ENCODE data around the gene HBEGF.

HBEGF gene, protein sequence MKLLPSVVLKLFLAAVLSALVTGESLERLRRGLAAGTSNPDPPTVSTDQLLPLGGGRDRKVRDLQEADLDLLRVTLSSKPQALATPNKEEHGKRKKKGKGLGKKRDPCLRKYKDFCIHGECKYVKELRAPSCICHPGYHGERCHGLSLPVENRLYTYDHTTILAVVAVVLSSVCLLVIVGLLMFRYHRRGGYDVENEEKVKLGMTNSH

DNA sequence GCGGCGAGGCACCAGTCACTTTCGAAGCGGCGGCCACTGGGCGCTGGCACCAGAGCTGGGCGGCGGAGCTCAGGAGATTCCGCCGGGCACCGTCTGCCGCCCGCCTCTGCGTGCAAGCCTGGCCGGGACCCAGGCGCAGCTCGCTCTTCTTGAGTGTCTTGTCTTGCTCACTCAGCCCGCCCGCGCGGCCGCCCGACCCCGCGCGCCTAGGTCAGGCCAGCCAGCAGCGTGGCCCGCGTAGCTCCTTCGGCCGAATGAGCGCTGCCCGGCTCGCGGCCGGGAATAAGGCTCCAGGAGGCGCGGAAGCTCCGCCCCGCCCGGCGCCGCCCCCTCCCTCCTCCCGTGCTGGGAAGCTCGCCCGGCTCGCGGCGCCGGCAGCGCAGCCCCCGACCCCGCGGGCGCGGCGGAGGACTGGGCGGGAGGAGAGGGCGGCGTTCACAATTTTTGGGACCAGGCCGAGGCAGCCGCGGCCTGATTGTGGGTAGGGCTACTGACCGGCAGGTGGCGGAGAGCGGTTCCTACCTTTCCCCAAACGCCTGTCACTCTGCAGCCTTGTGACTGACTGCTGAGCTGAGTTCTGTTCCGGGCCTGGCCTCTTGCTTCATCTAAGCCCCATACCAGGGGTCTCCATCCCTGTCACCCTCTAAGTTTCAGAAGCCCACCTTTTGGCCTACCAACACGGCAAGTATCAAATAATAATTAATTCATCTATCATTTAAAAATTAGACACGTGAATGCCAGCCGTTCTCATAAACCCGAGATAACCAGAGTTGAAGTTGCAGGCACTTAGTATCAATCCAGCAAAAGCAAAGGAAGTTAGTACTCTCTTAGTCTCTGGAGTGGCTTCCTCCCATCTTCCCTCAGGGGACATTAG lies at the start of gene HBEGF:
TSS of gene HBEGF (minus strand) at position 256 of the 874 bp plus-strand sequence. CDS start 275 bp downstream, outside the sequence.
- DNase-seq: peak; percentile 80

DNA sequence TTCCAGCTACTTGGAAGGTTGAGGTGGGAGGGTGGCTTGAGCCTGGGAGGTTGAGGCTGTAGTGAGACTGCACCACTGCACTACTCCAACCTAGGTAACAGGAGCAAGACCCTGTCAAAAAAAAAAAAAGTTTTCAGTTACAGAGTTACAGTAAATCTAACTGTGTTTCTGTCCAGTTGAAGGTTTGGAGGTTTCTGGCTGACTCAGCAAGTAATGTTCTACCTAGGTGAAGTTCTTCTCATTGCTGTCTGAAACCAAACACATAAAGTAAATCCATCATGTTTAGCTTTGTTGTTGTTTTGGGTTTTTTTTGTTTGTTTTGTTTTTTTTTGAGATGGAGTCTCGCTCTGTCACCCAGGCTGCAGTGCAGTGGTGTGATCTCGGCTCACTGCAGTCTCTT lies 47.3 kb upstream of the HBEGF start:
- no peak for DNase-seq

DNA sequence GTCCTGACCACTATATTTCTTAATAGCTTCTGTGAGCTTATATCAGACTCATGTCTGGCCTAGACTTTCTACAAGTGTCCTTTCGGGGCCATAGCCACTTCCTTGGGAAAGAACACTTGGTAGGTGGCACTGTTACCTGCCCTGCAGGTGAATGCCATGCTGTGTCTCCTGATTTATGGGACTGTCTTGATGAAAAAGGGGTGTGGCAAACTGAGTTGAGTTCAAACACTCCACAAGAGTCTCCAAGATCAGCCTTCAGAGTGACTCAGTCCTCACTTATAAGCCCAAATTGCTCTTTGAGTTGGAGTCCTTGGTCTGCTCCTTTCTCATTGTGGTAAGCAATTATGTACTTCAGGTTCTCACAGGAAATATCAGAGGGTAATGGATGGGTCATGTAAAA lies 45.3 kb upstream of the HBEGF start:
- DNase-seq: no peak

DNA sequence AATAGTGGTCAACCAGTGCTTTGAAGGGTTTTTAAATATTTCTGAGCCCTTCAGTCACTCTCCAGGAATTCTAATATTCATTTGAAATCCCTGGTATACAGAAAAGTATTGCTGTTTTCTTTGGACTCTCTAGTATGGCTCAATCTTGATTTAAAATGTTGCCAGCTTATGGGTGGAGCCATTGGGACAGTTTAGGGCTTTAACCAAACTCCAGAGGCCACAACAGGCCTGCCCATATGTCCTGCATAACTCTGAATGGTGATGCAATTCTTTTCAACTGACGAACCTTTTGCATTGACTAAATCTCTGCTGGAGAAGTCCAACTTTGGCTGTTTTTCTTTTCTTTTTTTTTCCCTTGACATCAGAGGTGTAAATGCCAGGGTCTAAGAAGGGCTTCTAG lies 44.9 kb upstream of the HBEGF start:
- no peak for DNase-seq

DNA sequence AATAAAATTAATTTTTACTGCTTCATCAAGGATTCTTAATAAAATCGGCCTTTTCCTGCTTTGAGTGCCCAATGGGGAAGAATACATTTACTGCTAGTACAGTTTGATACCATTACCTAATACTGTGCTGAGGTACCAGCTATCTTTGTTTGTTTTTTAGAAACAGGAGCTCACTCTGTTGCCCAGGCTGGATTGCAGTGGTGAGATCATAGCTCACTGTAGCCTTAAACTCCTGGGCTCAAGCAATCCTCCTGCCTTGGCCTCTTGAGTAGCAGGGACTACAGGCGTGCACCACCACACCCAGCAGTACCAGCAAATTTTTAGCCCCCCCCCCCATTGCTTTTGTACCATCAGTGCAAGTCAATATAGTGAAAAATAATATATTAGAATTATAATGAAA lies 41.6 kb upstream of the HBEGF start:
- no peak for DNase-seq

DNA sequence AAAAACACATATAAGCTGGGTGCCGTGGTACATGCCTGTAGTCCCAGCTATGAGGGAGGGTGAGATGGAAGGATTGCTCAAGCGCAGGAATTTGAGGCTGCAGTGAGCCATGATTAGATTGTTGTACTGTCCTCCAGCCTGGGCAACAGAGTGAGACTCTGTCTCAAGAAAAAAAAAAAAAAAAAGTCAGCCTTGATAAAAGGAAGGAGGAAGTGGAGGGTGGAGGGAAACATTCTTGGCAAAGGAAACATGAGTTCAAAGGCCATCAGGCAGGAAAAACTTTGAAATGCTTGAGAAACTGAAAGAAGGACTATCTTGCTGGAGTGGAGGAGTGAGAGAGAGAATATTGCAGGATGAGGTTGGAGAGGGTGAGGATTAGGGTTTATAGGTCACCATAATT lies 36.9 kb upstream of the HBEGF start:
- DNase-seq: no peak

DNA sequence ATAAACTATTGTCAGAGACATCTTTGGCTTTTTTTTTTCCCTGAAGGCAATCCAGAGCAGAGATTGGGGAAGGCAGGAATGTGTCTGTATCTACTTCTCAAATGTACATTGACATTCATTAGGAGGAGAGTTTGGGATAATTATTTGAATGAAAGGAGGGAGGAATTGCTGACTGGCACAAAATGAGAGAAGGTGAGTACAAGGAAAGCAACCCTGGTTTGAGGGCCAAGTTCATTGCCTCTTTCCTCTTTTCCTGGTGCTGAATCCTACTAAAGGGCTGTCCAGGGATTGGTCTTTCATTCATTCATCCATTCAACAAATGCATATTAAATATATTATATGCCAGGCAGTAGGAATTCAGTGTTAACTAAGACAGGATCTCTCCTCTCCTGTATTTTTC lies 36.5 kb upstream of the HBEGF start:
- no peak for DNase-seq

DNA sequence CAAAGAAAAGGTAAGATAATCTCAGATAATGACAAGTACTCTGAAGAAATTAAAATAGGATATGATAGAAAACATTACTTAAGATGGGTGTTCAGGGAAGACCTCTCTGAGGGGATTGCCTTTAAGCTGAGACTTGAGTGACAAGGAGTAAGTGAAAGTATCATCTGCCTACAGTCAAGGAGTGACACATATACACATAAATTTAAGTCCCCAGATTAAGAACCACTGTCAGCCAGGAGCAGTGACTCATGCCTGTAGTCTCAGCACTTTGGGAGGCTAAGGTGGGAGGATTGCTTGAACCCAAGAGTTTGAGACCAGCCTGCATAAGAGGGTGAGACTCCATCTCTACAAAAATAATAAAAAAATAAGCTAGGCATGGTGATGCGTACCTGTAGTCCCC lies 35.6 kb upstream of the HBEGF start:
- no peak for DNase-seq

DNA sequence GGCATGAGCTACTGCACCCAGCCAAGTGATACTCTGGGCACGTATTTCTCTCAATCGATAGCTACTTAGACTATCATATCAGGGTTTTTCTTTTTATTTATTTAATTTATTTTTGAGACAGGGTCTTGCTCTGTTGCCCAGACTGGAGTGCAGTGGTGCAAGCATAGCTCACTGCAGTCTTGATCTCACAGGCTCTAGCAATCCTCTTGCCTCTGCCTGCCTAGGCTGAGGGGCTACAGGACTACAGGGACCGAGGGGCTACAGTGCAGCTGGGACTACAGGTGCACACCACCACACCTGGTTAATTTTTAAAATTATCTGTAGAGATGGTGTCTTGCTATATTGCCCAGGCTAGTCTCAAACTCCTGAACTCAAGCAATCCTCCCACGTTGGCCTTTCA lies 34.9 kb upstream of the HBEGF start:
- no peak for DNase-seq

DNA sequence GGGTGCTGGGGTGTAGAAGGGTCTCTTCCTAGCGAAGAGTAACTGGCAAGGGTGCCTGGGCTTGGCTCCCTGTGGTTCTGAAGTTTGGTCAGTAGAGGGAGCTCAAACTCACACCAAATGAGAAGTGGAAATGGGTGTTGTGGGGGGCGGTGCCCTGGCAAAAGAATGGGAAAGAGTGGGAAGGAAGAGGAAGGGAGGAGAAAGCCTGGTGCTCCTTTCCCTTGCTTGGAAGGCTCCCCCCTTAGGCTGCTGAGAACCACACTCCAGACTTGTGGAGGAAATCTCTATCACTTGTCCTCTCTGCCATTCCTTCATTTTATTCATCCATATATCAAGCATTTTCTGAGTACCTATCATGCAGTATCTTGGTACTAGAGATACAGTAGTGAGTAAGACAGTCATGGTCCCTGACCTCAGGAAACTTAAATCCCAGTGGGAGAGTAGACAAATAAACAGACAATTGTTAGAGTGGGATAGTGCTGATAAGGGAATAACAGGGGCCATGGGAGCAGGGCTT lies 26.6 kb upstream of the HBEGF start:
- peak; percentile 28 to 76 for DNase-seq

DNA sequence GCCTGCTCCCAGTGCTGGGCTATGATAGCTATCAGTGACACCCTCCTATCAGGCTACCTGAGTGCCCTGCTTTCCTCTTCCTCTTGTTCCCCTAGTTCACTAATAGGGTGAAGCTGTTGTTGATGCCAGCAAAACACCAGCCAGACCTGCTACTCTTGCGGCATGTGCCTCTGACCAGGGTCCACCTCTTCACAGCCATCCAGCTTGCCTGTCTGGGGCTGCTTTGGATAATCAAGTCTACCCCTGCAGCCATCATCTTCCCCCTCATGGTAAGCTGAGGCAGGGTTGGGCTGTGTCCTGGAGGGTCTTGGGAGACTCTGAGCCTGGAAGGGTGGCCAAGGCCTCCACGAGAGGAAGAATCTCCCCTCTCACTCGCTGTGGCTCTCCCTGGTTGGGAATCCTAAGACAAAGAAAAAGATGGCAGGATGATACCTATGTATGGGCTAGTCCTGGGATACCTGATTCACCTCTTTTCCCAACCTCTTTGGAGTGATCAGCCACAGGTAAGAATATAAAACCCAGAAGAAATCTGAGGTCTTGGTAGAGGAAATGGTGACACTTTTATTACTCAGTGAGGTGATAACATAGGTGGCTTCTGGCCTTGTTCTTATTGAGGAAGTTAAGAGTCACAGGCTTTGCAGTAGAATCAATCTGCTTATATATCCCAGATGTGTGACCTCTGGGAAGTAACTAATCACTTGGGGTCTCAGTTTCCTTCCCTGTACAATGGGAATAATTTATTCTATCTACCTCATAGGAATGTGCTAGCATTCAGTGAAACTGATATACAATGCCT lies 25.2 kb upstream of the HBEGF start:
- no peak for DNase-seq

DNA sequence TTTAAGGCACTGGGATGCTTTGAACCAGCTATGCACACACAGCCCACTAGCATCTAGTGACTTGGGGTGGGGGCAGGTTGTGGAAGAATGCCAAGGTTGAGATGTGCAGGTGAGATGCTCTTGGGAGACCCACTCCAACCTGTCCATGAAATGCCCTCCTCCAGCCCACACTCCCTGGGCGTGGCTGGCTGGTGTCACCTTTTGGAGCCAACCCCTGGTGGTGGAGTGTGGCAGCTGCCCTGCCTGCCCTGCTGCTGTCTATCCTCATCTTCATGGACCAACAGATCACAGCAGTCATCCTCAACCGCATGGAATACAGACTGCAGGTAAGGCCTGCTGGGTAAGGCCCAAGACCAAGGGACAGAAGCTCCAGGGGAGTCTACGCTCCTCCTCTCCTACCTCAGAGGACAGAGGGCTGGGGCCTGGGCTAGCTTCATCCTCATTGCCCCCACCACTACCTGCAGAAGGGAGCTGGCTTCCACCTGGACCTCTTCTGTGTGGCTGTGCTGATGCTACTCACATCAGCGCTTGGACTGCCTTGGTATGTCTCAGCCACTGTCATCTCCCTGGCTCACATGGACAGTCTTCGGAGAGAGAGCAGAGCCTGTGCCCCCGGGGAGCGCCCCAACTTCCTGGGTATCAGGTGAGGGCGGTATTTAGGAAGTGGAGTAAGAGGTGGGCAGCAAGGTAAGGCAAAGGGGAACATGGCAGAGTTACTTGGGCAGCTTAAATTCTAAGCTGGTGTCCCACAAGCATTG lies 21.0 kb upstream of the HBEGF start:
- DNase-seq: no peak

DNA sequence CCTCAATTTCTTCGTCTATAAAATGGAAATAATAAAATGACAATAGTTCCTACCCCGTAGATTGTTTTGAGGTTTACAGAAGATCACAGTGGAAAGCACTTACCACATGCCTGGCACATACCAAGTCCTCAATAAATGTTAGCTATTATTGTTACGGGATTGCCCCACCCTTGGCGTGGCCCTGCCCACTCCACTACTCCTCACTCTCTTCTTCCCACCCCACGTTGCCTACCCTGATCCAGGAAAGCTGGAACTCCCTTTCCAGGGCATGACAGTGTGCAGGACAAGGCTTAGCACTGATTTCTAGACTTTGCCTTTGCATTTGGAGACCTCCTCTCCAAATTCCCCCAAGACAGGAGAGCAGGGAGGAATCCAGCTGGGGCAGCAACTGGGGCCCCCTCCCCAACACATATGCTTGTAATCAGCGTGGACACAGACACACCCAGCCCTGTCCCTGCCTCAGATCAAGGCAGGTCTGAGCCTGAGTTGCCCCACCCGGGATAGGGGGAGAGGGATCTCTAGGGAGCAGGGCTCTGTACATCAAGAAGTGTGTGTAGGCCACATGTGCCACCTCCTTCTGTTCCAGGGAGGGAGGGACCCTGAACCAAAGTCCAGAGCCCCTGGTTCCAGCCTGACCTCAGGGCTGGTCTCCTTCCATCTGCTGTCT lies 20.3 kb upstream of the HBEGF start:
- no peak for DNase-seq

DNA sequence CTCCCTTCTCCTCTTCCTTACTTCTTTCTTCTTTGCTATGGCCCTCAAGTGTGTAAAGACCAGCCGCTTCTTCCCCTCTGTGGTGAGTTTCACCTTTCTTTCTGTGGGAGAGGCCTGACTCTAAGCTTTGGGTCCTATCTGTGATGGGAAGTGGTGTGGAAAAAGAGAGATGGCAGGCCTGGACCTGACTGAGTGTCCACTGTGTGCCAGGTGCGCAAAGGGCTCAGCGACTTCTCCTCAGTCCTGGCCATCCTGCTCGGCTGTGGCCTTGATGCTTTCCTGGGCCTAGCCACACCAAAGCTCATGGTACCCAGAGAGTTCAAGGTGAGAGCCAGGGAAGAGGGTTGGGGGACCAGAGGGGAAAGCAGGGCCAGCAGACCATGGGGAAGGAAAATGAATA lies 19.5 kb upstream of the HBEGF start:
- no peak for DNase-seq

DNA sequence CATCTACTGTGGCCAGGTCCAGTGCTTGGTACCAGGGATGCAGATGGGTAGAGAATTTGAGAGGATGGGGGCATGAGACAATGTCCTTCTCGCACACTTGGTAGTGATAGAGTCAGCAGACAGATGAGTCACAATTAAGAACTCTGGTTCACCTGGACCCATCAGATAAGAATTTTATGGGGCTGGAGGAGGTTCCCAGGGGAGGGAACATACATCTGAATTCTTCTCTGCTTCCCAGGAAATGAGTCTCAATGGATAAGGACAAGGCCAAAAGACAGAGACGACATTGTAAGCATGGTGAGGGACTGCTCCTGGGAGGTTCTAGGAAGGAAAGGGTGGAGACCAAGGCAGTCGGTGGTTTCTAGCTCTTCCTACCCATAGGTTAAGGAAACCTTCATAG lies 18.9 kb upstream of the HBEGF start:
- no peak for DNase-seq

DNA sequence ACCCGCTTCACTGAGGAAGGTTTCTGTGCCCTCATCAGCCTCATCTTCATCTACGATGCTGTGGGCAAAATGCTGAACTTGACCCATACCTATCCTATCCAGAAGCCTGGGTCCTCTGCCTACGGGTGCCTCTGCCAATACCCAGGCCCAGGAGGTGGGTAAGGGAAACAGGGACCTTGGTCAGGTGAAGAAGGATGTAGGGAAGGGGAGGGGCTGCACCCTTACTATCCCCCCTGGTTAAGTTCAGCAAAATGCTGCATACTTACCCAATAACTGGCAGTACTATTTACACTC lies 18.0 kb upstream of the HBEGF start:
- no peak for DNase-seq

DNA sequence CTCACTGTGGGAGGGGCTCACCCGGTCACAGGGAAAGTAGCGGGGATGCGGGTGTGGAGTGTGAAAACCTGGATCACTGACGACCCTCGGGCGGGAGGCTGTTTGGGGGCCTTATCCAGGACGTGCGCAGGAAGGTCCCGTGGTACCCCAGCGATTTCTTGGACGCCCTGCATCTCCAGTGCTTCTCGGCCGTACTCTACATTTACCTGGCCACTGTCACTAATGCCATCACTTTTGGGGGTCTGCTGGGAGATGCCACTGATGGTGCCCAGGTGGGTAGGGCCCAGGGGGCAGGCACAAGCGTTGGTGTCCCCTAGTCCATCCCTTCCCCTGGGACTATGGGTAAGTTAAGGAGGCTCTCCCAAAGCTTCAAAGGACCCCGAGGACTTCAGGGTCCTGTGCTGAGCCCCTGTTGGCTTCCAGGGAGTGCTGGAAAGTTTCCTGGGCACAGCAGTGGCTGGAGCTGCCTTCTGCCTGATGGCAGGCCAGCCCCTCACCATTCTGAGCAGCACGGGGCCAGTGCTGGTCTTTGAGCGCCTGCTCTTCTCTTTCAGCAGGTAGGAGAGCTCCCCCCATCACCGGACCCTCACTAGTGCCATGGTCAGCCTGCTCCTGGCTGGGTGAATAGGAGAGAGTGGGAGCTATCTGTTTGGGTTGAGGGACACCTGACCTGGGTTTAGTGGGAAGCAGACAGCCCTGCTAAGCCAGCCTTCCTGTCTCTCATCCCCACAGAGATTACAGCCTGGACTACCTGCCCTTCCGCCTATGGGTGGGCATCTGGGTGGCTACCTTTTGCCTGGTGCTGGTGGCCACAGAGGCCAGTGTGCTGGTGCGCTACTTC lies 17.4 kb upstream of the HBEGF start:
- DNase-seq: no peak

DNA sequence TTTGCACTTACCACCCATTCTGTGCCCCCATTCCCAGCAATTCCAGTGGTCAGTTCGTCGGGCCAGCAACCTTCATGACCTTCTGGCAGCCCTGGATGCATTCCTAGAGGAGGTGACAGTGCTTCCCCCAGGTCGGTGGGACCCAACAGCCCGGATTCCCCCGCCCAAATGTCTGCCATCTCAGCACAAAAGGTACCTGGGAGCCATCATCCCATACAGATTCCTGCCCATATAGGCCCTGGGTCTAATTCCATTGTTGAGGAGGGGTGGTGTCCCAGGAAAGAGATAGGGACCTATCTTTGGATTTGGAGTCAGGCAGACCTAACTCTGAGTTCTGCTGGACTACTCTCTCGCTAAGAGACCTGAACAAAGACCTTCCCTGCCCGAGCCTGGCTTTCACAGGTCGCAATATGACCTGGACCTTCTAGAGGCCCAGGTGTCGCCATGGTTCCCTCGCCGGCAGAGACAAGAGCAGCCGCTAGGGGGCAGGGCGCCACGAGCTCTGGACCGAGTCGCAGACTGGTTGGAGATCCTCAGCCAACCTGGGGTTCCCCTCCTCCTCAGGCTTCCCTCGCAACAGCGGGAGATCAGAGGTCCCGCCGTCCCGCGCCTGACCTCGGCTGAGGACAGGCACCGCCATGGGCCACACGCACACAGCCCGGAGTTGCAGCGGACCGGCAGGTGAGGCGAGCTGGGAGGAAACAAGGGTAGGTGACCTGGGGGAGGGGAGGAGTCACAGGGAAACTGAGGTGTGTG lies 16.6 kb upstream of the HBEGF start:
- DNase-seq: peak; percentile 8 to 23

DNA sequence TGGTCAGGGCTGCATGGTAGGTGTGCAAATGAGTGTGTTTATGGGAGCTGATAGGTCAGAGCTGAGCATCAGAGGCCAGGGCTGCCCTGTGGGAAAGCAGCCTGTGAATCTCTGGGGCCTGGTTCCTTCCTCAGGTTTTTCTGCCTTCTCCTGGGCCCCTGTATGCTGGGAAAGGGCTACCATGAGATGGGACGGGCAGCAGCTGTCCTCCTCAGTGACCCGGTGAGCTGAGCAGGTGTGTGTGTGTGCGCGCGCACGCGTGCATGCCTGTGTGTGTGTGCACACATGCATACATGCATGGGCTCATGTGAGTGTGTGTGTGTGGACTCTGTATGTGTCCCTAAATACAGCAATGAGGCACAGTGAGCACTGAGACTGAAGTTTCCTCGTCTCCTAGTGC lies 15.9 kb upstream of the HBEGF start:
- DNase-seq: no peak

DNA sequence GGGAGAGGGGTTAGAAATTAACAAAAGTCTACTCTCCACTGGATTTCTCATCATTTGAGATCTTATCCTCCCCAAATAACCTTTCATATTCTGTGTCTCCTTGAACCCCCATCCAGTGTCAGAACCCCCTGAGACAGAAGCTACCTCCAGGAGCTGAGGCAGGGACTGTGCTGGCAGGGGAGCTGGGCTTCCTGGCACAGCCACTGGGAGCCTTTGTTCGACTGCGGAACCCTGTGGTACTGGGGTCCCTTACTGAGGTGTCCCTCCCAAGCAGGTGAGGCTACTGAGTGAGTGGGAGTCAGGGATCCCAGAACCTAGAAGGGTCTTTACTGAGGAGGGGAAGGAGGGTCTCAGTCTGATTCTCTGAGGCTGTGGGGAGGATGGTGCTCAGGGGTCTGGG lies 15.5 kb upstream of the HBEGF start:
- DNase-seq: no peak
